ENCODE measurements around the gene PLEK. TPM values are rescaled to one million over a fixed set of nuclear protein-coding genes. Genes with fewer than 3 reads are reported as not detected.

The PLEK gene
- polyA plus RNA-seq, 1 of the 3 experiments (the other 2 are of a cell fraction): 0.02 TPM

DNA sequence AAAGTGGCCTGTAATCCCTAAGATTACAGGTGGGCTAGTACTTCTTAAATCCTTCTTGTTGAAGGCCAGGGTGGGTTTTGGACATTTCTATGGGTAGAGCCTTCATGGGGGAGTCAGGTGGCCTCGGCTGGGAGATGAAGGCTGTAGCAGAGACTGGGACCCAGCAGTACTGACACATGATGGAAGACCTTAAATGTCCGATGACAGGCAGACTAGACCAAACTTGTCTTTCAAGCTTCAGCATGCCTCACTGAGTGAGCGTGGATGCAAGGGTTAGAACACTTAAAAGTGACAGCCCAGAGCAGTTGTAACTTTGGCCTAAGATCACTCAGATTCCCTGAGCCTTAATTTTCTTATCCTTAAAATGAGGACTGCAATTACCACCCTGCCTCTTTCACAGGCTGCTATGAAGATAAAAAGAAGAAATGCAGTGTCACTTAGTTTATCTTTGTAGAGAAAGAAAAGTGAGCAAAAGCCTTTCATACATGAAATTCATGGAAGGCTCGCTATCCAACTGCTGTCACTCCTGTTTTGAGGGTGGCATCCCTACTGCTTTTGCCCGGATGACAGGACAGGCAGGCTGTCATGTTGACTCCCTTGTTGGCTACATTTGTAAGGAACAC, 19.5 kb downstream of the PLEK start:
- H3K27ac ChIP-seq (ENCODE audit: low read depth in 2 of 2, low read length in 1 of 2): no peak overlapping the region
- no peaks in the 10 kb centered on the region for H4K20me1 ChIP-seq (ENCODE audit: insufficient read depth)
- no peak for DNase-seq
- H3K9me3 ChIP-seq: no peaks in the 10 kb centered on the region
- 43% methylated on average over 5 of the region's 5 CpGs for WGBS (ENCODE audit: low lambda C conversion rate)
- H3K9me2 ChIP-seq: no peaks in the 10 kb centered on the region
- ChIA-PET CTCF (no interaction called here), POLR2A (no interaction called here)
- TF ChIP-seq RFX5 (IDR thresholded peaks at IDR 0.05; ENCODE audit: low read length) (no peak), POLR2AphosphoS5 (IDR thresholded peaks at IDR 0.05; ENCODE audit: low read depth, low read length) (no peak)
- no peaks in the 10 kb centered on the region for H3K79me2 ChIP-seq (ENCODE audit: insufficient read depth)
- no peak overlapping the region for H3K4me3 ChIP-seq (ENCODE audit: low read depth in 2 of 2, low read length in 1 of 2)
- H3K36me3 ChIP-seq (replicated peaks in 1 of 2; ENCODE audit: control insufficient read depth in 1 of 2, insufficient read depth in 2 of 2, low read length in 1 of 2): no peaks in the 10 kb centered on the region
- no peaks in the 10 kb centered on the region for H3K4me1 ChIP-seq (ENCODE audit: control insufficient read depth in 1 of 2, insufficient read depth in 2 of 2, low read depth in 1 of 2, low read length in 1 of 2)
- H3K4me2 ChIP-seq: no peak overlapping the region
- no peak overlapping the region for H2AFZ ChIP-seq (ENCODE audit: low read depth)
- peaks cover 13% of the 10 kb centered on the region; the same call in 1 of the 2 replicates for H3K27me3 ChIP-seq (ENCODE audit: insufficient read depth)
- H3F3A ChIP-seq (replicated peaks; ENCODE audit: insufficient read depth): no peaks in the 10 kb centered on the region
- no peak overlapping the region for H3K9ac ChIP-seq

GRCh38 chr2:68385220-68385906, 20.3 kb downstream of the PLEK start:
- H3K9me3 ChIP-seq: no peaks in the 10 kb centered on the region
- no peaks in the 10 kb centered on the region for H3K9me2 ChIP-seq
- H3K36me3 ChIP-seq (replicated peaks in 1 of 2; ENCODE audit: control insufficient read depth in 1 of 2, insufficient read depth in 2 of 2, low read length in 1 of 2): no peaks in the 10 kb centered on the region
- no peak overlapping the region for H3K9ac ChIP-seq
- peaks cover 13% of the 10 kb centered on the region; the same call in 1 of the 2 replicates for H3K27me3 ChIP-seq (ENCODE audit: insufficient read depth)
- H3K79me2 ChIP-seq (ENCODE audit: insufficient read depth): no peaks in the 10 kb centered on the region
- no peak overlapping the region for H2AFZ ChIP-seq (ENCODE audit: low read depth)
- H4K20me1 ChIP-seq (ENCODE audit: insufficient read depth): no peaks in the 10 kb centered on the region
- no peak overlapping the region for H3K4me3 ChIP-seq (ENCODE audit: low read depth in 2 of 2, low read length in 1 of 2)
- WGBS (ENCODE audit: low lambda C conversion rate): 52% methylated on average over 2 of the region's 2 CpGs
- no peaks in the 10 kb centered on the region for H3F3A ChIP-seq (replicated peaks; ENCODE audit: insufficient read depth)
- TF ChIP-seq PBX3 (IDR thresholded peaks at IDR 0.05) (no peak), ZBTB33 (IDR thresholded peaks at IDR 0.05; ENCODE audit: borderline replicate concordance, low read depth) (no peak), SIN3A (IDR thresholded peaks at IDR 0.05; ENCODE audit: borderline replicate concordance, low read depth, low read length) (no peak), GATA2 (CRISPR knock-in tag; IDR thresholded peaks at IDR 0.05) (no peak), IRF3 (IDR thresholded peaks at IDR 0.05; ENCODE audit: low read depth, low read length) (no peak), TCF12 (IDR thresholded peaks at IDR 0.05) (no peak), FOSL2 (IDR thresholded peaks at IDR 0.05; ENCODE audit: borderline replicate concordance, low read depth) (no peak), SMC3 (IDR thresholded peaks at IDR 0.05; ENCODE audit: low read depth, low read length) (no peak), TAF1 (IDR thresholded peaks at IDR 0.05; ENCODE audit: borderline replicate concordance, low read depth, low read length) (no peak), USF1 (IDR thresholded peaks at IDR 0.05; ENCODE audit: borderline replicate concordance, low read depth) (no peak), YY1 (IDR thresholded peaks at IDR 0.05; ENCODE audit: low read depth) (no peak), JUND (IDR thresholded peaks at IDR 0.05) (no peak)
- H3K27ac ChIP-seq (ENCODE audit: low read depth in 2 of 2, low read length in 1 of 2): no peak overlapping the region
- no peak overlapping the region for H3K4me2 ChIP-seq
- ChIA-PET POLR2A (no interaction called here), CTCF (no interaction called here)
- H3K4me1 ChIP-seq (ENCODE audit: control insufficient read depth in 1 of 2, insufficient read depth in 2 of 2, low read depth in 1 of 2, low read length in 1 of 2): no peaks in the 10 kb centered on the region
- no peak for DNase-seq

Data from SK-N-SH (cell line).